CD4-positive, alpha-beta T cell (primary cell): ENCODE data around the gene SMIM36. TPM values are rescaled to one million over a fixed set of nuclear protein-coding genes. Genes with fewer than 3 reads are reported as not detected.
A peak's percentile ranks its signal among the peaks of the same experiment; 100 is the strongest.

Experiments used
- ATAC-seq: fragments of 200-7000 bp; cut with Tn5 transposase; one replicate; pipeline ENCODE4 v1.10.0; 2022; ENCODE audit warnings: mild to moderate bottlenecking; ENCODE audit not compliant: poor library complexity
- CTCF ChIA-PET: fragments of 350-600 bp; sonication (Branson Sonifier 250); formaldehyde crosslinking; loops from one replicate; lab custom pipeline; 2021; ENCODE audit warnings: antibody characterized with exemption, inconsistent platforms; lab: Charles Lee
- POLR2A ChIA-PET: fragments of 350-600 bp; sonication (Branson Sonifier 250); formaldehyde crosslinking; loops from one replicate; lab custom pipeline; 2021; ENCODE audit warnings: antibody characterized with exemption, inconsistent platforms; lab: Charles Lee
- DNase-seq, 14 experiments: peaks; one replicate each; pipeline ENCODE4 v3.0.0-alpha.2; 2013 to 2020; ENCODE audit warnings: mixed read lengths in 2 of 14
- H3K27ac ChIP-seq, 2 donors: one replicate each; pipeline versions ENCODE4 v1.5.1 to v1.7.0; 2013; ENCODE audit warnings: low read length in 2 of 2, low read depth in 1 of 2, mild to moderate bottlenecking in 1 of 2
- H3K27me3 ChIP-seq, 2 experiments: 1 replicate in 1 of 2; 2 replicates in 1 of 2; pipeline versions ENCODE4 v1.6.1 to v1.7.0; 2013; ENCODE audit warnings: low read length in 2 of 2, control low read depth in 1 of 2, mild to moderate bottlenecking in 1 of 2, moderate library complexity in 1 of 2; ENCODE audit not compliant: insufficient read depth in 2 of 2, control insufficient read depth in 1 of 2
- H3K36me3 ChIP-seq: one replicate; pipeline ENCODE4 v1.6.1; 2013; ENCODE audit warnings: low read length, control low read depth; ENCODE audit not compliant: insufficient read depth
- H3K4me1 ChIP-seq: one replicate; pipeline ENCODE4 v1.6.1; 2013; ENCODE audit warnings: low read length, control low read depth; ENCODE audit not compliant: insufficient read depth
- H3K4me3 ChIP-seq: one replicate; pipeline ENCODE4 v1.5.1; 2013; ENCODE audit warnings: mild to moderate bottlenecking, low read length, moderate library complexity
- H3K9me3 ChIP-seq, 2 experiments: 1 replicate in 1 of 2; 2 replicates in 1 of 2; pipeline versions ENCODE4 v1.6.1 to v1.7.0; 2013; ENCODE audit warnings: low read length in 2 of 2, mild to moderate bottlenecking in 2 of 2, control low read depth in 1 of 2, moderate library complexity in 1 of 2; ENCODE audit not compliant: control insufficient read depth in 1 of 2, insufficient read depth in 1 of 2
- H3K27ac Mint-ChIP-seq: one replicate; pipeline ENCODE4 v1.8.0; 2020; ENCODE audit warnings: mixed read lengths
- H3K27me3 Mint-ChIP-seq: one replicate; pipeline ENCODE4 v1.8.0; 2021; ENCODE audit warnings: mixed read lengths
- H3K36me3 Mint-ChIP-seq: one replicate; pipeline ENCODE4 v1.8.0; 2021; ENCODE audit warnings: low read depth, mixed read lengths
- H3K4me1 Mint-ChIP-seq: one replicate; pipeline ENCODE4 v1.8.0; 2021; ENCODE audit warnings: low read depth, mixed read lengths
- H3K4me3 Mint-ChIP-seq: one replicate; pipeline ENCODE4 v1.8.0; 2020; ENCODE audit warnings: mild to moderate bottlenecking, mixed read lengths
- H3K9me3 Mint-ChIP-seq: one replicate; pipeline ENCODE4 v1.8.0; 2020; ENCODE audit warnings: mixed read lengths
- intact Hi-C, 2 experiments: fragments of 100-400 bp; cut with DNase I in 1 of 2; cut with micrococcal nuclease in 1 of 2; formaldehyde crosslinking; loops; one replicate each; pipeline versions ENCODE4 v1.15.1 to v1.9.0; 2023 to 2025; cut with DNase I, micrococcal nuclease
- total RNA-seq, 174 experiments: library from RNA in 2 of 174; stranded (reverse) in 2 of 174; gene quantifications; one replicate each; pipeline ENCODE4 v1.2.3 and lab custom pipeline; 2021 to 2026
- TF ChIP-seq, protein P1 (sequence below): fragments of 200-600 bp; IDR thresholded peaks from one replicate; pipeline ENCODE4 v1.8.0; 2022; ENCODE audit warnings: antibody characterized with exemption, mild to moderate bottlenecking

SMIM36 gene
- total RNA-seq, 2 experiments from 2014 or later = not detected

DNA sequence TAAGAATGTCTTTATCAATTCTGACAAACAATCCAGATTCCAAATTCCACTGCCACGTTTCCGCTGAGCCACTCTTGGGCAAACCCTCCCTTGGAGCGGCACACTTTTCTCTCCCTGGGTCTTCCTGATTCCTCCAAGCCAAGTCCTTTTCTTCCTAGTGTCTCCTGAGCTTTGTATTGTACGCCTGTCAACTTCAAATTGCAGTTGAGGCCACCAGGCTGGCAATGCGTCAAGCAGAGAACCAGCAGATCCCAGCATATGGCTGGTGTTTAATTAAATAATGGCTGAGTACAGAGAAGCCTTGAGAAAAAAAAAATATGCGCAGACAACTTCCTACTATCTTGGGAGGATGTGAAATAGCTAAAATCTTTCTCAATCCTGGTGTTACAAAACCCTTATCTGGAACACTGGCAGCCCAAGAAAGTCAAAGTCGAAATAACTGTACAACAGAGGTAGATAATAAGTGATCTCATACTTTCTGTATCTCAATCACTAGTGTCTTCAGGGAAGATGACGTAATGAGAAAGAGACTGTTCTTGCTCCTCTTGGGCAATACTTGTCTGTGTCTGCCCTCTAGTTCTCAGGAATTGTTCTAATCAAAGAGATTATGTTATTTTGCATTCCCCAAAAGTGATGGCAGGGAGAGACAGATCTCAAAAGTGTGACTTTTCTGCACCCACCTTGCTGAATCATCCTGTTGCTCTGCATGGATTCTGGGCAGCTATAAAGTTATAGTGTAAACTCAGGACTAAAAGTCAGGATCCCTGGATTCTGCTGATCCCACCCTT is 15.0 kb downstream of the SMIM36 start:
- no peak overlapping the region for H3K4me3 Mint-ChIP-seq
- Histone ChIP-seq H3K36me3 (no peaks in the 10 kb centered on the region), H3K9me3 (no peaks in the 10 kb centered on the region), H3K27ac (no peak overlapping the region), H3K27me3 (no peaks in the 10 kb centered on the region), H3K4me1 (no peaks in the 10 kb centered on the region), H3K4me3 (no peak overlapping the region)
- CTCF ChIA-PET = no interaction called here
- no peaks in the 10 kb centered on the region for H3K36me3 Mint-ChIP-seq
- H3K27ac Mint-ChIP-seq = no peak overlapping the region
- DNase-seq (peak in 2 of 14 experiments; percentile 2 to 7), ATAC-seq (no peak)
- intact Hi-C loops = no loop called here
- TF ChIP-seq, protein P1, sequence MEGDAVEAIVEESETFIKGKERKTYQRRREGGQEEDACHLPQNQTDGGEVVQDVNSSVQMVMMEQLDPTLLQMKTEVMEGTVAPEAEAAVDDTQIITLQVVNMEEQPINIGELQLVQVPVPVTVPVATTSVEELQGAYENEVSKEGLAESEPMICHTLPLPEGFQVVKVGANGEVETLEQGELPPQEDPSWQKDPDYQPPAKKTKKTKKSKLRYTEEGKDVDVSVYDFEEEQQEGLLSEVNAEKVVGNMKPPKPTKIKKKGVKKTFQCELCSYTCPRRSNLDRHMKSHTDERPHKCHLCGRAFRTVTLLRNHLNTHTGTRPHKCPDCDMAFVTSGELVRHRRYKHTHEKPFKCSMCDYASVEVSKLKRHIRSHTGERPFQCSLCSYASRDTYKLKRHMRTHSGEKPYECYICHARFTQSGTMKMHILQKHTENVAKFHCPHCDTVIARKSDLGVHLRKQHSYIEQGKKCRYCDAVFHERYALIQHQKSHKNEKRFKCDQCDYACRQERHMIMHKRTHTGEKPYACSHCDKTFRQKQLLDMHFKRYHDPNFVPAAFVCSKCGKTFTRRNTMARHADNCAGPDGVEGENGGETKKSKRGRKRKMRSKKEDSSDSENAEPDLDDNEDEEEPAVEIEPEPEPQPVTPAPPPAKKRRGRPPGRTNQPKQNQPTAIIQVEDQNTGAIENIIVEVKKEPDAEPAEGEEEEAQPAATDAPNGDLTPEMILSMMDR = no peak
- no peaks in the 10 kb centered on the region for H3K4me1 Mint-ChIP-seq
- peaks cover 12% of the 10 kb centered on the region for H3K27me3 Mint-ChIP-seq
- H3K9me3 Mint-ChIP-seq = no peaks in the 10 kb centered on the region
- POLR2A ChIA-PET = no interaction called here

DNA sequence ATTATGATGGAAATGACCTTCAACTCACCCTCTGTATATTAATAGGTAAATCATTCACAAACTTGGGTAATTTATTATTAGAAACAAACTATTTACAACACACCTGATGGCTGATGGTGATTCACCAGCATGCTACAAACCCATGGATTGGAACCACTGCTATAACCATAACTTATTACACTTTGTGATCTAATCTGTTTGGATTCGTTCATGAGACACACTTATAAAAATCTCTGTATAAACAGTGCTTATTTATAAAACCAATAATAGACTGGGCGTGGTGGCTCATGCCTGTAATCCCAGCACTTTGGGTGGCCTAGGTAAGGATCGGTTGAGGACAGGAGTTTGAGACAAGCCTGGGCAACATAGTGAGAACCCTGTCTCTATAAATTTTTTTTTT is 16.0 kb downstream of the SMIM36 start:
- Mint-ChIP-seq H3K4me3 (no peak overlapping the region), H3K27ac (no peak overlapping the region), H3K9me3 (no peaks in the 10 kb centered on the region), H3K4me1 (no peaks in the 10 kb centered on the region), H3K27me3 (peaks cover 17% of the 10 kb centered on the region), H3K36me3 (no peaks in the 10 kb centered on the region)
- TF ChIP-seq, protein P1 = no peak
- DNase-seq (no peak), ATAC-seq (no peak)
- no peak overlapping the region for H3K27ac ChIP-seq
- no peaks in the 10 kb centered on the region for H3K27me3 ChIP-seq
- H3K4me1 ChIP-seq = no peaks in the 10 kb centered on the region
- ChIA-PET CTCF (no interaction called here), POLR2A (no interaction called here)
- no peak overlapping the region for H3K4me3 ChIP-seq
- H3K36me3 ChIP-seq = no peaks in the 10 kb centered on the region
- intact Hi-C loops = no loop called here
- H3K9me3 ChIP-seq = no peaks in the 10 kb centered on the region

DNA sequence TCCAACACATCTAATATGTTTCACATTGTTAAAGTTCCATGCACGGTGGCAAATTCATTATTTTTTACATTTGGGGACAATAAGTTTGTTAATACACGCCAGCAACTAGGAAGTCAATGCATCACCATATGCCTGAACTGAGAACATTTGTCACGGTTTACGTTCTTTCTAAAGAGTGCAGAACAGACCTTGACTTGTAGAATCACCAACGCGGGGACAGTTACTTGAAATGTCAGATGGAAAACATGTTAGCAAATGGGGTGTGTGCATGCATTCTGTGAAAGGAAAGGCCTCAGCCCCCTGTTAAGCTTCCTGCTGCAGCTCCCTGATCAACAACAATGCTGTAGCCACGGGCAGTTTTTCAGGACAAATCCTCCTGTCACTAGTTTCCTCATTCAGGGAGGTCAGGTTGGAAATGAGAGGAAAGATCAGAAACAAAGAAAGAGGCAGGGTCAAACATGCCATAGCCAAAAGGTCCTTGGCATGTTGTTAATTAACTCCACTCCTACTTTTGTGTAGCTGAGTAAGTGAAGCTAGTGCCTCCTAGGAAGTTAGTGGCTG is 18.4 kb downstream of the SMIM36 start:
- no peak for ATAC-seq
- H3K4me1 ChIP-seq = no peaks in the 10 kb centered on the region
- intact Hi-C loops = no loop called here
- H3K27me3 Mint-ChIP-seq = peaks cover 27% of the 10 kb centered on the region
- H3K36me3 Mint-ChIP-seq = no peaks in the 10 kb centered on the region
- no peak overlapping the region for H3K27ac ChIP-seq
- H3K27me3 ChIP-seq = peaks cover 0 to 2% of the 10 kb centered on the region in 2 experiments
- no peaks in the 10 kb centered on the region for H3K9me3 ChIP-seq
- no peaks in the 10 kb centered on the region for H3K36me3 ChIP-seq
- no peaks in the 10 kb centered on the region for H3K4me1 Mint-ChIP-seq
- DNase-seq = no peak
- no peak overlapping the region for H3K4me3 Mint-ChIP-seq
- H3K4me3 ChIP-seq = no peak overlapping the region
- ChIA-PET POLR2A (no interaction called here), CTCF (interaction anchor here (0.7 kb wide), 1 partner anchor 12 kb away, joined by 4 read pairs; no protein-coding TSS in a partner anchor)
- H3K9me3 Mint-ChIP-seq = no peaks in the 10 kb centered on the region
- H3K27ac Mint-ChIP-seq = no peak overlapping the region
- TF ChIP-seq, protein P1 = no peak
